ENCODE results near the gene ALAS1. TPM values are rescaled to one million over a fixed set of nuclear protein-coding genes. Genes with fewer than 3 reads are reported as not detected.

ALAS1 gene
- total and polyA plus RNA-seq, 2 donors (not counting 3 experiments of a cell fraction or from before 2014, with no cell fraction given) = 45.1 to 72.1 TPM

DNA sequence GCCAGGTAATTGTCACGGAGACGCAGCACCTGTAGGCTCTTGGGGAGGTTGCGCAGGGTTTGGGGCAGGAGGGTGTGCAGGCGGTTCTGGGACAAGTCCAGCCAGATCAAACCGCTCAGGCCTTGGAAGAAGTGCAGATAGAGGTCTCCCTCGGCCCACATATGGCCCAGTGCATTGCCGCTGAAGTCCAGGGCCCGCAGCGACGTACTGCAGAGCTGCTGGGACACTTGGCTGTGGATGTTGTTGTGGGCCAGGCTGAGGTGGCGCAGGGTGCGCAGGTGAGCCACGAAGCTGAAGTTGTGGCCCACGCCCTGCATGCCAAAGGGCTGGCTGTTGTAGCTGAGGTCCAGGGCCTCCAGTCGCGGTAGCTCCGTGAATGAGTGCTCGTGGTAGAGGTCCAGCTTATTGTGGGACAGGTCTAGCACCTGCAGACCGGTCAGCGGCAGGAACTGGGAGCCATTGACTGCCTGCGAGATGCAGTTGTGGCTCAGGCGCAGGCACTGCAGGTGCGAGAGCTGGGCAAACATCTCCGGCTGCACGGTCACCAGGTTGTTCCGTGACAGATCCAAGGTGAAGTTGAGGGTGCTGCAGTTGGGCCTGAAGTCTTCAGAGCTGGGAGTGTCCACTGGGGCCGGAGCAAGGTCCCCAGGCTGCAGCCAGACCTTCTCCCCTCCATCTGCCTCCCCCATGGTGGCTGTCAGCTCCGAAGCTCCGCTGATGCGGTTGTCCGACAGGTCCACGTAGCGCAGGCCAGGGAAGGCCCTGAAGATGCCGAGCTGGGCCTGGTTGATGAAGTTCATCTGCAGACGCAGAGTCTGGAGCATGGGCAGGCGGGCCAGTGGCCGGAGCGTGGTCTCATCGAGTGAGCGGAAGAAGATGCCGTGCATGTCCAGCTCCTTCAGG is 24.6 kb downstream of the ALAS1 start:
- H3K27me3 ChIP-seq (ENCODE audit: control insufficient read depth in 2 of 2, insufficient read depth in 2 of 2, low read length in 2 of 2) = no peaks in the 10 kb centered on the region
- no peak for TF ChIP-seq CTCF (IDR thresholded peaks at IDR 0.05; ENCODE audit: extremely low read depth in 1 of 2, insufficient read depth in 1 of 2, low read depth in 1 of 2, low read length in 2 of 2)
- no peak for TF ChIP-seq MYC (IDR thresholded peaks at IDR 0.05; ENCODE audit: low read depth, low read length)
- intact Hi-C loops (cut with micrococcal nuclease) (no loop called here), dilution Hi-C loops (cut with MboI; ENCODE audit: extremely low pct_ligation_motif_present, low sequenced_read_pairs) (no loop called here)
- H3K4me1 ChIP-seq (ENCODE audit: control insufficient read depth, extremely low read depth, insufficient read depth, low read length) = peaks cover 21% of the 10 kb centered on the region
- H3K27ac ChIP-seq (ENCODE audit: insufficient read depth, low read depth, low read length) = no peak overlapping the region
- H3K9me1 ChIP-seq (replicated peaks; ENCODE audit: control insufficient read depth, extremely low read depth, insufficient read depth, low read length) = no peaks in the 10 kb centered on the region
- ChIA-PET CTCF (interaction anchor here (0.5 to 9.7 kb wide), 5 partner anchors 9 to 117 kb away, joined by 3 to 133 read pairs (median 10); partner anchors contain the start of gene TWF2), POLR2A (no interaction called here)
- no peaks in the 10 kb centered on the region for H3K9me3 ChIP-seq (replicated peaks; ENCODE audit: control insufficient read depth, insufficient read depth, low read length)
- no peak for DNase-seq (ENCODE audit: low read depth, low spot score)
- no peaks in the 10 kb centered on the region for H4K20me1 ChIP-seq (replicated peaks; ENCODE audit: control insufficient read depth, extremely low read depth, insufficient read depth, low read length)
- H3K4me3 ChIP-seq (replicated peaks in 1 of 3; ENCODE audit: insufficient read depth in 1 of 3, low read depth in 1 of 3, low read length in 3 of 3) = no peak overlapping the region
- no peak overlapping the region for H3K4me2 ChIP-seq (ENCODE audit: insufficient read depth, low read length)
- no peaks in the 10 kb centered on the region for H3K79me2 ChIP-seq (ENCODE audit: control insufficient read depth, insufficient read depth, low read length)
- no peak overlapping the region for H2AFZ ChIP-seq (ENCODE audit: low read depth, low read length)
- no peak for FAIRE-seq
- no peak overlapping the region for H3K9ac ChIP-seq (replicated peaks; ENCODE audit: extremely low read depth, insufficient read depth, low read length)
- no TSS peak for BruUV-seq (replicated peaks)
- H3K36me3 ChIP-seq (ENCODE audit: control insufficient read depth in 2 of 2, extremely low read depth in 1 of 2, insufficient read depth in 2 of 2, low read length in 2 of 2) = no peaks in the 10 kb centered on the region
